ENCODE data around the gene RAB11FIP4.

RAB11FIP4 gene

GRCh38 chr17:31414550-31414918, 23.1 kb downstream of the RAB11FIP4 start:
- in situ Hi-C loops (cut with MboI; ENCODE audit: low pct_unique_long_range_greater_than_20kb, low sequenced_read_pairs, unreplicated experiment): no loop called here
- no peak for TF ChIP-seq CTCF (IDR thresholded peaks at IDR 0.05; ENCODE audit: extremely low read depth, insufficient read depth, missing control alignments)
- no peak for DNase-seq (ENCODE audit: low spot score)

GRCh38 chr17:31415004-31415454, 23.6 kb downstream of the RAB11FIP4 start:
- no peak for TF ChIP-seq CTCF (IDR thresholded peaks at IDR 0.05; ENCODE audit: extremely low read depth, insufficient read depth, missing control alignments)
- in situ Hi-C loops (cut with MboI; ENCODE audit: low pct_unique_long_range_greater_than_20kb, low sequenced_read_pairs, unreplicated experiment): no loop called here
- DNase-seq (ENCODE audit: low spot score): no peak

GRCh38 chr17:31415640-31416502, 24.4 kb downstream of the RAB11FIP4 start:
- no peak for TF ChIP-seq CTCF (IDR thresholded peaks at IDR 0.05; ENCODE audit: extremely low read depth, insufficient read depth, missing control alignments)
- in situ Hi-C loops (cut with MboI; ENCODE audit: low pct_unique_long_range_greater_than_20kb, low sequenced_read_pairs, unreplicated experiment): no loop called here
- DNase-seq (ENCODE audit: low spot score): no peak

GRCh38 chr17:31416503-31416923, 25.0 kb downstream of the RAB11FIP4 start:
- in situ Hi-C loops (cut with MboI; ENCODE audit: low pct_unique_long_range_greater_than_20kb, low sequenced_read_pairs, unreplicated experiment): no loop called here
- TF ChIP-seq CTCF (IDR thresholded peaks at IDR 0.05; ENCODE audit: extremely low read depth, insufficient read depth, missing control alignments): no peak

GRCh38 chr17:31417051-31417792, 25.7 kb downstream of the RAB11FIP4 start:
- no peak for DNase-seq (ENCODE audit: low spot score)
- in situ Hi-C loops (cut with MboI; ENCODE audit: low pct_unique_long_range_greater_than_20kb, low sequenced_read_pairs, unreplicated experiment): no loop called here
- TF ChIP-seq CTCF (IDR thresholded peaks at IDR 0.05; ENCODE audit: extremely low read depth, insufficient read depth, missing control alignments): no peak

More at GRCh38 chr17:31416503-31416923, 25.0 kb downstream of the RAB11FIP4 start:
- DNase-seq (ENCODE audit: low spot score): no peak

GRCh38 chr17:31418773-31419350, 27.4 kb downstream of the RAB11FIP4 start:
- no peak for TF ChIP-seq CTCF (IDR thresholded peaks at IDR 0.05; ENCODE audit: extremely low read depth, insufficient read depth, missing control alignments)
- in situ Hi-C loops (cut with MboI; ENCODE audit: low pct_unique_long_range_greater_than_20kb, low sequenced_read_pairs, unreplicated experiment): no loop called here
- DNase-seq (ENCODE audit: low spot score): no peak
